Stimulated activated CD4-positive, alpha-beta T cell treated with anti-CD3 and anti-CD28 coated beads, TNF-alpha, amount 100 ng/mL, for 4 hours (primary cell): Measurements from ENCODE around the gene HDAC10.
A peak's percentile ranks its signal among the peaks of the same experiment; 100 is the strongest.
"Not testable (repeated sequence)": the region's sequence is repeated elsewhere in the genome, so short reads cannot be mapped to it uniquely, and the experiment has no call there.

Experiments used
- DNase-seq, 3 experiments: peaks; one replicate each; pipeline ENCODE4 v3.0.0-alpha.2; 2020; ENCODE audit warnings: low read depth in 3 of 3

Gene HDAC10

GRCh38 chr22:50217543-50218152 lies 33.4 kb downstream of the HDAC10 start:
- no peak for DNase-seq

GRCh38 chr22:50216684-50217520 lies 34.2 kb downstream of the HDAC10 start:
- DNase-seq: no peak

- no peak for DNase-seq
Observed at GRCh38 chr22:50216055-50216683, 34.9 kb downstream of the HDAC10 start.

DNA sequence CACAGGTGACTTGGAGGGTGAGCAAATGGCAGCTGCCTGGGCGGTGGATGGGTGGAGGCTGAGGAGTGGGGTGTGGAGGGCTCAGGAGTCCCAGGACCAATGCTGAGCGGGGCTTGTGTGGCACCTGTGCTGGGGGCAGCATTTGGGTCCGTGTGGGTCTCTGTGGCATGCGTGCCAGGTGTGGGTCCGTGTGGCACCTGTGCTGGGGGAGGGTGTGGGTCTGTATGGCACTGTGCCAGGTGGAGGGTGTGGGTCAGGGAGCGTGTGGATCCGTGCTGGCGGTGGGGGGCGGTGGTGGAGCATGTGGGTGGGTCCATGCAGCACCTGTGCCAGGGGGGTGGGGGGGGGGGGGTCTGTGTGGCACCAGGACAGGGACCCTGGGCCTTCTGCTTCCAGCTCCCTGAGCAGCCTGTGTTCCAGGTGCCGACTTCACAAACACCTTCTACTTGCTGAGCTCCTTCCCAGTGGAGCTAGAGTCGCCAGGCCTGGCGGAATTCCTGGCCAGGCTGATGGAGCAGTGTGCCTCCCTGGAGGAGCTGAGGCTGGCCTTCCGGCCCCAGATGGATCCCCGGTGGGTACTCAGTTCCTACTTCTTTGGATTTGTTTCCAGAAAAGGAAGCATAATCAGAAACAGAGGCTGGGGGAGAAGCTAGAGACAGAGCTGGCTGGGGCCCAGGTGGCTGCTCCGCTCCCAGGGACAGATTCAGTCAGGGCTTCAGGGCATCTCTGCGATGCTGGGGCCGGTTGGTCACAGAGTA lies 35.6 kb downstream of the HDAC10 start:
- no peak for DNase-seq

DNA sequence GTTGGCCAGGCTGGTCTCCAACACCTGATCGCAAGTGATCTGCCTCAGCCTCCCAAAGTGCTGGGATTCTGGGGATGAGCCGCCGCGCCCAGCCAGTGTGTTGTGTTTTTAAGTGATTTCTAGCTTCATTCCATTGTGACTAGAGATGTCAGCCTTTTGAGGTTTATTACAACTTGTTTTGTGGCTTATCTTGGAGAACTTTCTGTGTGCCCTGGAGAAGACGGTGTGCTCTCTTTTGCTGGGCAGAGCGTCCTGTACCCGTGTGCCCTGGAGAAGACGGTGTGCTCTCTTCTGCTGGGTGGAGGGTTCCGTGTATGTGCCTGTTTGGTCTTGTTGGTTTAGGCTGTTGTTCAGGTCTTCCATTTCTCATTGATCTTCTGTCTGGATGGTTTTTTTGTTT lies 37.8 kb downstream of the HDAC10 start:
- no peak for DNase-seq

DNA sequence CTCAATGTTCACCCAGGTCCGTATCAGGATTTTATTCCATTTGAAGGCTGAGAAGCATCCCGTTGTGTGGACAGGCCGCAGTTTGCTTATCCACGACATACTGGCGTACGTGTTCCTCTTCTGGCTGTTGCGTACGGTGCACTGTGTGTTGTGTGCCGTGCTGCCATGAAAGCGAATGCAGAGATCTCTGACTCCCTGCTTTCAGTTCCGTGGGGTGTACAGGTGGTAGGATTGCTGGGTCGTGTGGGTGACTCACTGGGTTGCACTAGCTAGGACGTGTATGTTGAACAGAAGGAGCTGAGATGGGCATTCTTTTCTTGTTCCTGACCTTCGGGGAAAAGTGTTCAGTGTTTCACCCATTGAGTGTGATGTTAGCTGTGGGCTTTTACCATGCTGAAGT lies 39.9 kb downstream of the HDAC10 start:
- no peak for DNase-seq

DNA sequence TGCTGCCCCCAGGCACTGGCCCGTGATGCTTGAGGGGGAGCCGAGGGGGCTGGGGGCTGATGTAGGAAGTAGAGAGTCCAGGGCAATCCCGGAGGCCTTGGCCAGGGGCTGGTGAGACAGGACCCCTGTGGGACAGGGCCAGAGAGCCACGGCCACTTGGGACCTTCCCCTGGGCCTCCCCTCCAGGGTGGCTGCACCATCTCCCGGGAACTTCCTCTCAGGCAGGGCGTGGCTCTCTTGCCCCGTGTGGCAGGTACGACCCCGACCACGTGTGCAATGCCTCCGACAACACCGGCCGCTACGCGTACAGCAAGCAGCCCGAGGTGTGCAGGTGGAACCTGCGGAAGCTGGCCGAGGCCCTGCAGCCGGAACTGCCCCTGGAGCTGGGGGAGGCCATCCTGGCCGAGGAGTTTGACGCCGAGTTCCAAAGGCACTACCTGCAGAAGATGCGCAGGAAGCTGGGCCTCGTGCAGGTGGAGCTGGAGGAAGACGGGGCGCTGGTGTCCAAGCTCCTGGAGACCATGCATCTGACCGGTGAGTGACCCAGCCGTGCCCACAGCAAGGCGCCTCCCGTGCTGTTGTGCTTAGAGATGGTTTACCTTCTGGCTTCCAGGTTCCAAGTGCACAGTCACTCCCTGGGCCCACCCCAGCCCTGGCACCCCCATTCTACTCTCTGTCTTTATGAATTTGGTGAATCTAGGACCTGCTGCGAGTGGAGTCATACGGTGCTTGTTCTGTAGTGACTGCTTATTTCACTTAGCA lies 40.5 kb downstream of the HDAC10 start:
- no peak for DNase-seq

DNA sequence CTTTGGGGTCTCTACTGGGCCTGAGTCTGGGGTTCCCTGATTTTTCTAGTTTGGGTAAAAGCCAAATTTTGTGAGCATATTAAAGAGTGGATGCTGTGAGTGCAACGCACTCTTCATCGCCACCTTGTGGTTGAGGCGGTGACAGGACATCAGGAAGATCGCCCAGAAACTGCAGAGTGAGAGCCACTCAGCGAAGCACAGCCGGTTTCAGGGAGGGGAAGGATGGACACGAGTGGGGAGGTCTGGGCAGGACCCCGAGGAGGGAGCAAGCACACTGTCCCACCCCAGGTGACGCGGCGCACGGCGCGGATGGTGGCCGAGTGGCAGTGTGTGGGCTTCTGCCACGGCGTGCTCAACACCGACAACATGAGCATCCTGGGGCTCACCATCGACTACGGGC lies 41.2 kb downstream of the HDAC10 start:
- peak in 2 of 3 experiments; percentile 37 to 47 for DNase-seq

GRCh38 chr22:50208939-50209892 lies 41.8 kb downstream of the HDAC10 start:
- no peak for DNase-seq

DNA sequence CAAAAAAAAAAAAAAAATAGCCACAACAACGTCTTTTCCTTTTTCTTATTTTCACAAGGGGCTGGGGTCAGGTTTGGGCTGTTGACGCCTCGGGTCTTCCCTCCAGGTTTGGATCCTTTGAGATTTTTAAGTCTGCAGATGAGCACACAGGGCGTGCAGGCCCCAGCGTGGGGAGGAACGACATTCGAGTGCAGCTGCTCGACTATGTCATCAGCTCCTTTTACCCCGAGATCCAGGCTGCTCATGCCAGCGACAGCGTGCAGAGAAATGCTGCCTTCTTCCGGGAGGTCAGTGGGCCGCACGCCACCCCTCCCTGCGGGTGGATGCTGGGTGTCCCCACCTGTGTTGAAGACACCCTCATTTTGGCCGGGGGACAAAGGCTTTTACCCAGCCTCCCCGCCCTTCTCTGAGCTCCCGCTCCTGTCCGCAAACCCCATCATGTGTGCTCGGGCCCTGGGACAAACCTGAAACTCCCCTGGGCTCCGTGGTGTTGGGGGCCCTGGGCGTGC lies 42.6 kb downstream of the HDAC10 start:
- DNase-seq: no peak

- no peak for DNase-seq
Observed at GRCh38 chr22:50207383-50208140, 43.5 kb downstream of the HDAC10 start.

- DNase-seq: no peak
Observed at GRCh38 chr22:50206599-50206998, 44.5 kb downstream of the HDAC10 start.

DNA sequence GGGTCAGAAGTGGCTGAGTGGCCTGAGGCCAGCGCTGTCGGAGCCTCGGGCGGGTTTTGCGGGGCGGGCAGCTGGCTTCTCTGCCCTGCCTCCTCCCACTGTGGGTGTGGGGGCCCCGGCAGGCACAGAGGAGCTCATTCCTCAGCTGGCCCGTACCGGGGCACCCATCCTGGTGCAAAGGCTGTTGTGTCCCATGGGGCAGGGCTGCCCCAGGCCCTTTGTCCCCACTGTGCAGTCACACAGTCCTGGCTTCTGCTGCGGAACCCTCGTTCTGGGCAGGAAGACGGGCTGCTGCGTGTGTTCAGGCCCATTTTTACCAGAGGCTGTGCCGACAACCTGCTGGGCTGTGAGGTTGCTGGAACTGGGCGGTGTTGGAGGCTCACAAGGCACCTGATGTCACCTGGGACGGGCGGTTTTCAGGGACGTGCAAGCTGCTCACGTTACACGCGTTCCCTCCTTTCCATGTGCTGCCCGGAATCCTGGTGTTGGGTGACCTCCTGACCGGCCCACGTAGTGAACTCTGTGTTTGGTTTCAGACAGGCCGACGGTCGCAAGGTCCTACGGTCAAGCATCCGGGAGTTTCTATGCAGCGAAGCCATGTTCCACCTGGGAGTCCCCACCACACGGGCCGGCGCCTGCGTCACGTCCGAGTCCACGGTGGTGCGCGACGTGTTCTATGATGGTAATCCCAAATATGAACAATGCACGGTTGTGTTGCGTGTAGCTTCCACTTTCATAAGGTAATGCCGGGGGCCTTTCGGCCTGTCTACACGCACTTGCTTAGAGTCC lies 45.1 kb downstream of the HDAC10 start:
- no peak for DNase-seq

GRCh38 chr22:50204998-50205397 lies 46.1 kb downstream of the HDAC10 start:
- DNase-seq: not testable (repeated sequence)

GRCh38 chr22:50204571-50204970 lies 46.5 kb downstream of the HDAC10 start:
- DNase-seq: no peak

DNA sequence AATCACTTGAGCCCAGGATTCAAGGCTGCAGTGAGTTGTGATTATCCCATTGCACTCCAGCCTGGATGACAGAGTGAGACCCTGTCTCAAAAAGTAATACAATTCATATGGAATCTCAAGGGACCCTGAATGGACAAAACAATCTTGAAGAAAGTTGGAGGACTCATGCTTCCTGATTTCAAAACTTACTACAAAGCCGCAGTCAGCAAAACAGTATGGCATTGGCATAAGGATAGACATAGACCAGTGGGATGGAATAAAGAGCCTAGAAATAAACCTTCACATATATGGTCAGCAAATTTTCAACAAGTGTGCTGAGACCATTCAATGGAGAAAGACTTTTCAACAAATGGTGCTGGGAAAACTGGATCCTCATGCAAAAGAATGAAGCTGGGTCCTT lies 47.8 kb downstream of the HDAC10 start:
- DNase-seq: no peak

DNA sequence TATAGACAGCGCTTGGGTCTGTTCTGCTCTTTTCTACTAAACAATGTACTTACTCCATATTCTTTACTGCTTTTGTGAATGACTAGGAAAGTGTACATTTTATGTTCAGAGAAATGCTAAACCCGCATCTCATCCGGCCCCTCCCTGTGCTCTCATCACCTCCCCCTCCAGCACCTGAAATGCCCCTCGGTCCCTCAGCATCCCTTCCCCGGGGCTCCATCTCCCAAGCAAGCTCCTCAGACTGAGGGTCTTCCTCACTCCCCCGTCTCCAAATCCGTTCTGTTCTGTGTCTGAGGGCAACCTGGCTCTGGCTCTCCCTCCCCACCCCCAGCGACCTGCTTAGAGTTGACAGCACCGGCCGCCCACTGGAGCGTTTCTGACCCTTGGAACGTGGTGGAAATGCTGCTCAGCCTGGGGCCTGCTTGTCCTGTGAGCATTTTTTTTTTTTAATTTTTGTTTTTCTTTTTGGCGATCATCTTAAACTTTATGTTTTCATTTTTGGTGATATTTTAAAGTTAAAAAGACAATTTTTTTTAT lies 48.9 kb downstream of the HDAC10 start:
- DNase-seq: no peak
